IMR-90 (cell line): ENCODE measurements around the gene AIF1.

Experiments used
- CEBPB ChIP-seq: IDR thresholded peaks from 2 replicates; pipeline ENCODE4 v1.6.1; 2012; ENCODE audit warnings: low read depth, low read length, improper control_type of control experiment
- FOS ChIP-seq: fragments of 150-350 bp; IDR thresholded peaks from 2 replicates; pipeline ENCODE4 v1.6.1; 2016; ENCODE audit warnings: low read depth, low read length
- POLR2A ChIP-seq: IDR thresholded peaks from 2 replicates; pipeline ENCODE4 v1.6.1; 2012; ENCODE audit warnings: mild to moderate bottlenecking, low read depth, low read length
- RAD21 ChIP-seq: IDR thresholded peaks from 2 replicates; pipeline ENCODE4 v1.6.1; 2012; ENCODE audit warnings: low read length, improper control_type of control experiment
- RFX5 ChIP-seq: IDR thresholded peaks from 2 replicates; pipeline ENCODE4 v1.8.0; 2012; ENCODE audit warnings: low read depth, mild to moderate bottlenecking, low read length, moderate library complexity
- SMC3 ChIP-seq: fragments of 150-350 bp; IDR thresholded peaks from 2 replicates; pipeline ENCODE4 v1.6.1; 2016; ENCODE audit warnings: low read depth, mild to moderate bottlenecking, antibody characterized with exemption, low read length, moderate library complexity
- TF ChIP-seq, protein P1 (sequence below): conservative IDR thresholded peaks from 2 replicates; pipeline ENCODE4 v1.5.1; 2012; ENCODE audit warnings: mild to moderate bottlenecking, low read depth, low read length, improper control_type of control experiment
- TF ChIP-seq, protein P2 (sequence below): fragments of 150-350 bp; IDR thresholded peaks from 2 replicates; pipeline ENCODE4 v1.6.1; 2017; ENCODE audit warnings: mild to moderate bottlenecking, antibody characterized with exemption, low read length, low read depth

DNA sequence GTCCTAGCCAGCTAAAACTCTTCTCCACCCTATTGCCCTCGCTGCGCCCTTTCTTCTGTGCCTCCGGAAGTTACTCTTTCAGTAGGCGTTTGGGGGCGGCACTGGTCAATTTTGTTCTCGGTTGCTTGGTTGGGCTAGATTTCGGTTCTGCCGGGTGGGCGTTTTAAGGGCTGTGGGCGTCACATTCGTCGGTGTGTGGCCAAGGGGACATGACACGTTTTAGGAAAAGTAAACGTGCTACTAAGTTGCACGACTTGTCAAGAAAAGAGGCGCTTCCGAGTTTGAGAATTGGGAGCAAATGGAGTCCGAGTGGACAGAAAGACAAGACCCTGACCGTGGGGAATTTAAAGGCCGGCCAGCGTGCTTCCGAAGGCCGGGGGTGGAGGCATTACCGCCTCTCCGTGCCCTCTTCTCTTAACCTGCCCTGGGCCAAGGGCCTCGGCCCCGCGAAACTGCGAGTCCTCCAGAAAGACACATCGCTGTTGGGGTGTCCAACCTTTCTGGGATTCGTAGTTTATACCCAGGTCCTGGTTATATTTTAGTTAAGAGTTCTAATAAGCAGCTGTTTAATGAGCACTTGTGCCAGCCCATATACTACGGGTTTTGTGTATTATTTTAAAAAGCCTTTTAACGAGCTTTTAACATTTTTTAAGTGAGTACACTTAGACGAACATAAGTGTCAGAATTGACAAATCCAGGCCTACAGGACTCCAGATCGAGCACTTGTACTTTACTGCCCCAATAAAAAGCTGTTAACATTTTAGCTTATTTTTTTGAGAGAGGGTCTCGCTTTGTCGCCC, 38.1 kb downstream of the AIF1 start:
- TF ChIP-seq POLR2A, result no peak; the same call in 1 of the 2 replicates
- TF ChIP-seq FOS, result no peak
- TF ChIP-seq SMC3, result no peak
- no peak for TF ChIP-seq RAD21
- no peak for TF ChIP-seq RFX5
- no peak for TF ChIP-seq CEBPB
- TF ChIP-seq, protein P1, sequence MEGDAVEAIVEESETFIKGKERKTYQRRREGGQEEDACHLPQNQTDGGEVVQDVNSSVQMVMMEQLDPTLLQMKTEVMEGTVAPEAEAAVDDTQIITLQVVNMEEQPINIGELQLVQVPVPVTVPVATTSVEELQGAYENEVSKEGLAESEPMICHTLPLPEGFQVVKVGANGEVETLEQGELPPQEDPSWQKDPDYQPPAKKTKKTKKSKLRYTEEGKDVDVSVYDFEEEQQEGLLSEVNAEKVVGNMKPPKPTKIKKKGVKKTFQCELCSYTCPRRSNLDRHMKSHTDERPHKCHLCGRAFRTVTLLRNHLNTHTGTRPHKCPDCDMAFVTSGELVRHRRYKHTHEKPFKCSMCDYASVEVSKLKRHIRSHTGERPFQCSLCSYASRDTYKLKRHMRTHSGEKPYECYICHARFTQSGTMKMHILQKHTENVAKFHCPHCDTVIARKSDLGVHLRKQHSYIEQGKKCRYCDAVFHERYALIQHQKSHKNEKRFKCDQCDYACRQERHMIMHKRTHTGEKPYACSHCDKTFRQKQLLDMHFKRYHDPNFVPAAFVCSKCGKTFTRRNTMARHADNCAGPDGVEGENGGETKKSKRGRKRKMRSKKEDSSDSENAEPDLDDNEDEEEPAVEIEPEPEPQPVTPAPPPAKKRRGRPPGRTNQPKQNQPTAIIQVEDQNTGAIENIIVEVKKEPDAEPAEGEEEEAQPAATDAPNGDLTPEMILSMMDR, result no peak
- TF ChIP-seq, protein P2, sequence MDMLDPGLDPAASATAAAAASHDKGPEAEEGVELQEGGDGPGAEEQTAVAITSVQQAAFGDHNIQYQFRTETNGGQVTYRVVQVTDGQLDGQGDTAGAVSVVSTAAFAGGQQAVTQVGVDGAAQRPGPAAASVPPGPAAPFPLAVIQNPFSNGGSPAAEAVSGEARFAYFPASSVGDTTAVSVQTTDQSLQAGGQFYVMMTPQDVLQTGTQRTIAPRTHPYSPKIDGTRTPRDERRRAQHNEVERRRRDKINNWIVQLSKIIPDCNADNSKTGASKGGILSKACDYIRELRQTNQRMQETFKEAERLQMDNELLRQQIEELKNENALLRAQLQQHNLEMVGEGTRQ, result no peak
